GM19438 (cell line): ENCODE data around the gene CYP24A1.

Experiments used
- ATAC-seq: cut with Tn5 transposase; IDR thresholded peaks from one replicate; pipeline ENCODE4 v1.9.1; 2021; ENCODE audit warnings: low read depth; ENCODE audit not compliant: unreplicated experiment

Gene CYP24A1

DNA sequence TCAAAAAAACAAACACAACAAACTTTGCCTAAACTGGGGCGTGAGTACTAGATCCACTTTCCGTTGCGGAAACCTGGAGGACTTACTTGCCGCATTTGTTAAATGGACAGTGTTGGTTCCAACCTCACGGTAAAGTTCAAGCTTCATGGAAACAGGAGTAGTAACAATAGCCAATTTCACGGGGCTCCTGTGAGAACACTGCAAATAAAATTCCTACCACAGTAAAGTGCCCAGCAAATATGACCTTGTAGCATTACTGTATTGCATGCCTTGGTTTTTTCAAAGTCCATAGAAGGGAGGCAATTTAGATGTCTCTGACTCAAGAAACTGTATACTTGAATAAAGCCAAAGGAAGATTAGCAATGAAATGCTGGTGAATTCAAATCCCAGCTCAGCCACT is 3.6 kb upstream of the CYP24A1 start:
- ATAC-seq, result no peak

DNA sequence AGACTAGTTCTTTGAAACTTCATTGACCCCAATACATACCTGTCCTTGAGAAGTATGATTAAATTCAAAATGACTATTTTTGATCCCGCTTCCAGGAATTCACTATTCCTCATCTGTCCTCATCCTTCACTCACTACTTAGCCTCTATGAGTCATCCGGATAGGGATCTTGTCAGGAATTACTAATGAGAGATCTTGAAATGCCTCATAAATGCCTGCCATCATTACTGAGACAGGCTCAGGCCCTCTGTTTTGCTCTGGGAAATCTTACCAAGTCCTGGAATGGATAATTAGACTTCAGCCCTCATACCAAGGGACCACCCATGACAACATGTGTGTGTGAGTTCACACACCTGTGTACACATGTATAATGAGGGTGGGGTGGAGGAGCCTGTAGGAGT is 2.8 kb upstream of the CYP24A1 start:
- no peak for ATAC-seq

GRCh38 chr20:54174457-54175175 is 830 bp upstream of the CYP24A1 start:
- ATAC-seq, result no peak

DNA sequence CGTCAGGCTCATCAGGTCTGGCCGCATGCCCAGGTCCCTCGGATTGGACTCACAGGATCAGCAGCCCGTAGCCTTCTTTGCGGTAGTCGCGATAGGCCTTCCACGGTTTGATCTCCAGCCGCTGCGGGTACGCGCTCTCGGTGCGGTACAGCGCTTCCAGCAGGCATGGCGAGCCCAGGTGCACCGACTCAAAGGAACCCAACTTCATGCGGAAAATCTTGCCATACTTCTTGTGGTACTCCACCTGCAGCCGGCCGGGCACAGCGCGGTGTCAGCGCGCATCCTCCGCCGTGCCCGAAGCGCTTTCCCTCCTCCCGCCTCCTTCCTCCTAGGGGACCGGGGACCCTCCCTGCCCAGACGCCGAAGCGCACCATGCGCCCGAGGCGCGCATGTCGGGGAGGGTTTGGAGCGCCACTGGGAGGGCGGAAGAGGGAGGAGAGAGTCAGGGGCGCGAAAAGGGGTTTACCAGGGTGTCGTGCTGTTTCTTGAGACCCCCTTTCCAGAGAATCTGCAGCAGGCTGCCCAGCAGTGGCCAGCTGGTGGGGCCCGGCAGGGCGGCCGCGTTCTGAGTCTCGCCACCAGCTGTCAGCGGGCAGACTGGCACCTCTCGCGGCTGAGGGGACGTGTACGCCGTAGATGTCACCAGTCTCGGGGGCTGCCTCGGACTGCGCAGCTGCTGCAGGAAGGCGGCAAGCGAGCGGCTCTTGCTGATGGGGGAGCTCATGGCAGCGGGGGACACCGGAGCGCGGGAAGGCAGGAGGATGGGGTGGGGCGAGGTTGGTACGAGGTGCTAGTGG is 732 bp downstream of the CYP24A1 start:
- no peak for ATAC-seq

DNA sequence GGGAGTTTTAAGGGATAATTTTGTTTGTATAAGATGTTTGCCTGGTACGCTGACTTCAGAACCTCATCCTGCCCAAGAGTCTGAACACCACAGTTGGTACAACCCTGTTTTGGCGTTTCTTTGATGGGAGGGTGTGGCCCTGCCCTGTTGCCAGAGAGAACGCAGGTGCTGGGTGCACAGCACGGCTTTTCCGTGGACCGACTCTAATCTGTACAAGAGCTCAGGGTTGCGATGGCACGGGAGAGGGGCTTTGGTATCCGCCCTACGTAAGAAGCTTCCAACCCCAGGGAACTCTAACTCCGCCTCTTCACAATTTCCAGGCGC is 1.3 kb downstream of the CYP24A1 start:
- ATAC-seq, result no peak

DNA sequence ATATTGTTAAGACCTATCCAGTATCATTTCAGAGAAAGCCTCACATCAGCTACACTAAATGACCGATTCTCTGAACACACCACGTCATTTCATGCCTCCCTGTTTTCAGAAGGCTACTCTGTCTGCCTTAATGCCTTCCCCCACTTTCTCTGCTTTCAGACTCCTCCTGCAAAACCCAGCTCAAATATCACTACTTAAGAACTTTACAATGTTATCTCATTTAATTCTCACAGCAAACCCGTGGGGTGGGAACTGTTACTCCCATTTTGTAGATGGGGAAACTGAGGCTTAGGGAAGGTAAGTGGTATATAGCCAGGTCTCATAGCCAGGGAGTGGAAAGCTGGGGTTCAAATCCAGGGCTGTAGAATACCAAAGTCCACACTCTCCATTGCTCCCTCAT is 2.8 kb downstream of the CYP24A1 start:
- no peak for ATAC-seq

GRCh38 chr20:54170026-54170471 is 3.7 kb downstream of the CYP24A1 start:
- ATAC-seq, result no peak

- ATAC-seq, result no peak
Observed at GRCh38 chr20:54168961-54169862, 4.6 kb downstream of the CYP24A1 start.

GRCh38 chr20:54167909-54168872 is 5.6 kb downstream of the CYP24A1 start:
- ATAC-seq, result no peak

GRCh38 chr20:54166987-54167662 is 6.7 kb downstream of the CYP24A1 start:
- ATAC-seq, result no peak

DNA sequence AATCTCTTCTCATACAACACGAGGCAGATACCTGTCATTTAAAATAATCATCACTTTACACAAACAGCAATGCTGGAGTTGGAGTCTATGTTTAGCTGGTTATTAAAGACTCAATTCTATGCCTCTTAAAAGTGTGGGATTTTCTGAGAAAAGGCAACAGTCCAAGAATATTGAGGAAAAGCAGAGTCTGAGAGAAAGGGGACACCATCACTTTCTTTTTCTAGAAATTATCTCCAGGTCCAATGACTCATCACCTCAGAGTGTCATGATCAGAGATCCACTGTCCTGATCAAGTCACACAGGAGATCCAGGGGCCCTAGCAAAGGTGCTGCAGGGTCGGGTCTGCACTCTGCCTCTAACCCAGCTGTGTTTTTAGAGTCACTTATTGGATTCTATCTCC is 8.0 kb downstream of the CYP24A1 start:
- no peak for ATAC-seq

DNA sequence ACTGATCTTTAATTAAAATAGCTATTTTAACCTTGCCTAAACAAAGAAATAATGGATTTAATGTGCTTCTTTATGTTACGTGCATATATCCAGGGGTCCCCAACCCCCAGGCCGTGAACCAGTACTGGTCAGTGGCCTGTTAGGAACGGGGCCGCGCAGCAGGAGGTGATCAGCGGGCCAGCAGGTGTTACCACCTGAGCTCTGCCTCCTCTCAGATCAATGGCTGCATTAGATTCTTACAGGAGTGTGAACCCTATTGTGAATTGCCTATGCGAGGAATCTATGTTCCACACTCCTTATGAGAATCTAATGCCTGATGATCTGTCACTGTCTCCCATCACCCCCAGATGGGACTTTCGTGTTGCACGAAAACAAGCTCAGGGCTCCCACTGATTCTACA is 8.8 kb downstream of the CYP24A1 start:
- ATAC-seq, result no peak

- no peak for ATAC-seq
Observed at GRCh38 chr20:54163402-54163801, 10.4 kb downstream of the CYP24A1 start.

DNA sequence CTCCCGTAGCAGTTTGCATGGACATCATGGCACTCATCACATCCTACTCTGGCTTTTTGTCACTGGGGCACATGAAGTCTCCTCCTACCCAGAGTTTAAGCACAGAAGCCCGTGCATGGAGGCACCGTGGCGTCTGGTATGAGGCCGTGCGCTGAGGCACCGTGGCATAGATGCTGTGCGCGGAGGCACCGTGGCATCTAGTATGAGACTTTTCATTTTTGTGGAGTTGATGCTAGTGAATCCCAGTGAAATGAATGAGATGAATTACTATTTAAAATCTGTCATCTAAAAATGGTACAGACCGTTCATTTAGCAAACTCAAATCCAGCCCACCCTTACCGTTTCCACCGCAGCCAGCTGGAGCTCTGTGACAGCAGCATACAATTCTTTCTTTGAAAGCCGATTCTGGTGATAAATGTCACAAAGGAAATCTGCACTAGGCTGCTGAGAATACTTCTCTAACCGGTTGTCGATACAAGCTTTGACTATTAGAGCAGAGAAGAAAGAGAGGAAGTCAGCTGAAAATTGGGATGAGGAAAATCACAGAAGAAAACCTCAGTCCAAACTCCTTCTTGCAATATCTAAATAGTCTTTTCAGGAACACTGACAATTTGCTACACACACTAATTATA is 11.3 kb downstream of the CYP24A1 start:
- no peak for ATAC-seq

GRCh38 chr20:54161821-54162149 is 12.0 kb downstream of the CYP24A1 start:
- no peak for ATAC-seq

- ATAC-seq, result no peak
Observed at GRCh38 chr20:54161008-54161820, 12.6 kb downstream of the CYP24A1 start.

GRCh38 chr20:54160065-54161007 is 13.4 kb downstream of the CYP24A1 start:
- ATAC-seq, result no peak
